BJ (cell line): Measurements from ENCODE around the gene LIG3. TPM values are rescaled to one million over a fixed set of nuclear protein-coding genes. Genes with fewer than 3 reads are reported as not detected.
"Not testable (repeated sequence)": the region's sequence is repeated elsewhere in the genome, so short reads cannot be mapped to it uniquely, and the experiment has no call there.

Source experiments
- CTCF ChIA-PET: fragments of 350-600 bp; formaldehyde crosslinking; extraction: SDS; loops from one replicate; lab custom pipeline; 2021; ENCODE audit warnings: antibody characterized with exemption, inconsistent platforms; lab: Yijun Ruan, JAX
- POLR2A ChIA-PET: fragments of 300-600 bp; sonication (Branson Sonifier 250); formaldehyde crosslinking; extraction: SDS; loops from one replicate; lab custom pipeline; 2021; ENCODE audit warnings: antibody characterized with exemption; lab: Charles Lee
- DNase-seq: peaks from one replicate; pipeline ENCODE4 v3.0.0-alpha.2; 2011; ENCODE audit warnings: low read depth
- H3K27me3 ChIP-seq: 2 replicates; pipeline ENCODE4 v1.6.0; 2011; ENCODE audit warnings: low read length; ENCODE audit not compliant: control insufficient read depth, insufficient read depth
- H3K36me3 ChIP-seq: 2 replicates; pipeline ENCODE4 v1.5.1; 2011; ENCODE audit warnings: low read length; ENCODE audit not compliant: control insufficient read depth, insufficient read depth
- H3K4me3 ChIP-seq: 2 replicates; pipeline ENCODE4 v1.5.1; 2011; ENCODE audit warnings: low read depth, mild to moderate bottlenecking, control low read depth, low read length
- polyA plus RNA-seq: library from polyadenylated mRNA; depleted of rRNA; stranded (reverse); fragments of >200 nt; gene quantifications from 2 replicates; pipeline ENCODE4 v1.2.3, GENCODE V29; 2011
- TF ChIP-seq, protein P1 (sequence below): IDR thresholded peaks from 2 replicates; pipeline ENCODE4 v1.5.1; 2011; ENCODE audit warnings: low read depth, mild to moderate bottlenecking, control low read depth, inconsistent platforms, low read length, moderate library complexity; ENCODE audit not compliant: insufficient read depth

Gene LIG3
- polyA plus RNA-seq, 1 experiment: 31.1 TPM

DNA sequence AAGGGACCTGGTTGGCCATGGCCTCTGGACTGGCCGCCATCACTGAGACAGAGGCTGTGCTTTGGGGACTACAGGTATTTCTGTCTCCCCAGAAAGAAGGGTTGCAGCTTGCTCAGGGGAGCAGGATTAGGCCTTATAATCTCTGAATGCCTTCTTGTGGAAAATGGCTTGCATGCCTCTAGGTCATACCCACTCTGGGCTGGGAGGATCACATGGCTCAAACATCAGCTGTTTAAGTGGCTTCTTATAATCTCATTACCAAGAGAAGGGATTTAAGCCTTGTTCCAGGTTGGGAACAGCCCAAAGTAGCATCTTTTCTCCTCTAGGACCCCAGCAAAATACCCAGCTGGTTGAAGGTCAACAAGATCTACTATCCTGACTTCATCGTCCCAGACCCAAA lies 19.1 kb downstream of the LIG3 start:
- POLR2A ChIA-PET: no interaction called here

DNA sequence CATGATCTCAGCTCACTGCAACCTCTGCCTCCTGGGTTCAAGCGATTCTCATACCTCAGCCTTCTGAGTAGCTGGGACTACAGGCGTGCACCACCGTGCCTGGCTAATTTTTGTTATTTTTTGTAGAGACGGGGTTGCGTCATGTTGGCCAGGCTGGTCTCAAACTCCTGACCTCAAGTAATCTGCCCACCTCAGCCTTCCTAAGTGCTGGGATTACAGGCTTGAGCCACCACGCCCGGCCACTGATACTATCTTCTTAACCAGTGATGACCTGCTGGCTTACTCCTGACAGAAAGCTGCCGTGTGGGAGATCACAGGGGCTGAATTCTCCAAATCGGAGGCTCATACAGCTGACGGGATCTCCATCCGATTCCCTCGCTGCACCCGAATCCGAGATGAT lies 20.7 kb downstream of the LIG3 start:
- CTCF ChIA-PET: interaction anchor here (0.6 to 9.2 kb wide), 5 partner anchors 8 to 130 kb away, joined by 3 to 90 read pairs (median 4); partner anchors contain the start of genes FNDC8 and RAD51D
- POLR2A ChIA-PET: not testable (repeated sequence)

More for the DNA sequence above, 19.1 kb downstream of the LIG3 start:
- CTCF ChIA-PET: interaction anchor here (0.6 to 9.2 kb wide), 7 partner anchors 9 to 1543 kb away, joined by 3 to 90 read pairs (median 4); partner anchors contain the start of genes FNDC8 and RAD51D
- TF ChIP-seq, protein P1, sequence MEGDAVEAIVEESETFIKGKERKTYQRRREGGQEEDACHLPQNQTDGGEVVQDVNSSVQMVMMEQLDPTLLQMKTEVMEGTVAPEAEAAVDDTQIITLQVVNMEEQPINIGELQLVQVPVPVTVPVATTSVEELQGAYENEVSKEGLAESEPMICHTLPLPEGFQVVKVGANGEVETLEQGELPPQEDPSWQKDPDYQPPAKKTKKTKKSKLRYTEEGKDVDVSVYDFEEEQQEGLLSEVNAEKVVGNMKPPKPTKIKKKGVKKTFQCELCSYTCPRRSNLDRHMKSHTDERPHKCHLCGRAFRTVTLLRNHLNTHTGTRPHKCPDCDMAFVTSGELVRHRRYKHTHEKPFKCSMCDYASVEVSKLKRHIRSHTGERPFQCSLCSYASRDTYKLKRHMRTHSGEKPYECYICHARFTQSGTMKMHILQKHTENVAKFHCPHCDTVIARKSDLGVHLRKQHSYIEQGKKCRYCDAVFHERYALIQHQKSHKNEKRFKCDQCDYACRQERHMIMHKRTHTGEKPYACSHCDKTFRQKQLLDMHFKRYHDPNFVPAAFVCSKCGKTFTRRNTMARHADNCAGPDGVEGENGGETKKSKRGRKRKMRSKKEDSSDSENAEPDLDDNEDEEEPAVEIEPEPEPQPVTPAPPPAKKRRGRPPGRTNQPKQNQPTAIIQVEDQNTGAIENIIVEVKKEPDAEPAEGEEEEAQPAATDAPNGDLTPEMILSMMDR: no peak
- H3K27me3 ChIP-seq: no peaks in the 10 kb centered on the region
- no peak for DNase-seq
- H3K4me3 ChIP-seq: no peak overlapping the region
- peaks cover 16% of the 10 kb centered on the region for H3K36me3 ChIP-seq

DNA sequence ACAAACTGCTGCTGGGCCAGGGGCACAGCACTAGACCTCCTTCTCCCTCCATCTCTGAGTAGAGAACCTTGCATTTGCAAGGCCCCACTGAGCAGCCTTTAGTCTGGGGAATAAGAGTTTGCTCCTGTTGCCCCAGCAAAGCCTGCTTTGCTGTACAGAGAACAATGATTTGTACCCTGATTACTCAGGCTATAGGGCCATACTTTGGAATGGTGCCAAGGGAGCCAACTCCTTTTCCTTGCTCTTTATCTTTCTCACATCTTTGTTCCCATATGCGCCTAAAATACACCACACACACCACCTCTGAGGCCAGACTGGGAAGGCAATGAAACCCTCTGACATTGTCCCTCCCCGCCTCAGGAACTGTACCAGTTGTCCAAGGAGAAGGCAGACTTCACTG lies 21.2 kb downstream of the LIG3 start:
- ChIA-PET CTCF (interaction anchor here (1.5 to 9.2 kb wide), 4 partner anchors 7 to 118 kb away, joined by 4 to 90 read pairs (median 5); partner anchors contain the start of genes FNDC8 and RAD51D), POLR2A (no interaction called here)
- H3K36me3 ChIP-seq: peaks cover 10% of the 10 kb centered on the region
- no peak overlapping the region for H3K4me3 ChIP-seq
- DNase-seq: no peak
- TF ChIP-seq, protein P1: no peak
- no peaks in the 10 kb centered on the region for H3K27me3 ChIP-seq

More for the DNA sequence above, 20.7 kb downstream of the LIG3 start:
- H3K36me3 ChIP-seq, H3K4me3 ChIP-seq, DNase-seq, H3K27me3 ChIP-seq: not testable (repeated sequence)

DNA sequence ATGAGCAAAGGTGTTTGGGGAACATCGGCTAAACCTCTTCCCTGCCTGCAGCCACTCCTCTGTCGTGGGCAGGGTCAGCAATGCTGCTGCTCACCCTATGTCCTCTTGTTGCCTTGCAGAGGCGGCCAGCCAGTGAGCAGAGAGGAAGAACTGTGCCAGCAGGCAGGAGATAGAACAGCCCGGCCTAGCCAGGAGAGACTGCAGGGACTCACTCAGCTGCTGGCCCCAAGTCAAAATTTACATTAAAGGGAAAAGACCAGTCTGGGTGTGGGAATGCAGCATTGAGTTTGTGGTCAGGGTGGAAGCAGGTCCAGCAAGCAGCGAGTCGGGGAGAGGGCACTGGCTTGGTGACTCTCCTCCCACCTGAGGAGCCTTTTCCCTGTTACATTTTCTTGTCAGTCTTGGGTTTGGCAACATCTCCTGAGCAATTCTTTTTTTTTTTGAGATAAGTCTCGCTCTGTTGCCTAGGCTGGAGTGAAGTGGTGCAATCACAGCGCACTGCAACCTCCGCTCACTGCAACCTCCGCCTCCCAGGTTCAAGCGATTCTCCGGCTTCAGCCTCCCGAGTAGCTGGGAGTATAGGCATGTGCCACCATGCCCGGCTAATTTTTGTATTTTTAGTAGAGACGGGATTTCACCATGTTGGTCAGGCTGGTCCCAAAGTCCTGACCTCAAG lies 22.7 kb downstream of the LIG3 start:
- H3K36me3 ChIP-seq: peaks cover 10% of the 10 kb centered on the region
- no peaks in the 10 kb centered on the region for H3K27me3 ChIP-seq
- no peak for DNase-seq
- POLR2A ChIA-PET: interaction anchor here (0.6 kb wide), 1 partner anchor 120 kb away, joined by 5 read pairs; no protein-coding TSS in a partner anchor
- CTCF ChIA-PET: interaction anchor here (1.2 to 1.7 kb wide), 2 partner anchors 9 to 86 kb away, joined by 3 to 6 read pairs; no protein-coding TSS in a partner anchor
- no peak overlapping the region for H3K4me3 ChIP-seq
- TF ChIP-seq, protein P1: no peak

DNA sequence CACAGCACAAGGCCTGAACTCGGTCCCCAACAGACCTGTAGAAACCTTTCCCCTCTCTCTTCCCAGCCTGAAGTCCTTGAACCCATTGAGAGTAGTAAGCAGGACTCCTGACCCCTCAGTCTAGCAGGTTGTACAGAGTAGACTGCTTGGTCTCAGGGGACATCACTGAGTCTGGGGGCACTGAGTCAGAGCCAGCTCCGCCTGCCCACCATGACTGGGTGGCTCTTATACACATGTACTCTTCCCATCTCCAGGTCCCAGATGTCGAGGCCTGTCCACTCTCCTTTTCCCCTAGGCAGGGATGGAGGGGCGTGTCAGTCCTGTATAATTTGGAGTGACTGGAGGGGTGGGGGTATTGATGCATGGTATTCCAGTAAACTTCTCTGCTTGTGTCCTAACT lies 23.5 kb downstream of the LIG3 start:
- TF ChIP-seq, protein P1: no peak
- Histone ChIP-seq H3K36me3 (peaks cover 10% of the 10 kb centered on the region), H3K4me3 (no peak overlapping the region), H3K27me3 (no peaks in the 10 kb centered on the region)
- no peak for DNase-seq
- POLR2A ChIA-PET: no interaction called here
- CTCF ChIA-PET: interaction anchor here (1.1 kb wide), 1 partner anchor 116 kb away, joined by 3 read pairs; the partner anchor contains the start of gene RAD51D
